Activated T-helper 17 cell treated with anti-CD3 and anti-CD28 coated beads, Interleukin-2, amount 50 U/mL, for 72 hours (primary cell): Measurements from ENCODE around the gene SORD. TPM values are rescaled to one million over a fixed set of nuclear protein-coding genes. Genes with fewer than 3 reads are reported as not detected.

ENCODE experiments used
- ATAC-seq: fragments of 150-1000 bp; cut with Tn5 transposase; replicated peaks from 2 replicates; pipeline ENCODE4 v1.10.0; 2021; ENCODE audit warnings: mild to moderate bottlenecking, moderate library complexity
- H3K27ac Mint-ChIP-seq: one replicate; pipeline ENCODE4 v1.8.0; 2022; ENCODE audit warnings: mixed read lengths
- H3K27me3 Mint-ChIP-seq: one replicate; pipeline ENCODE4 v1.8.0; 2022; ENCODE audit warnings: mixed read lengths
- H3K36me3 Mint-ChIP-seq: one replicate; pipeline ENCODE4 v1.8.0; 2022; ENCODE audit warnings: low read depth, mild to moderate bottlenecking, mixed read lengths
- H3K4me1 Mint-ChIP-seq: one replicate; pipeline ENCODE4 v1.8.0; 2022; ENCODE audit warnings: mixed read lengths
- H3K4me3 Mint-ChIP-seq: one replicate; pipeline ENCODE4 v1.8.0; 2022; ENCODE audit warnings: mild to moderate bottlenecking, mixed read lengths
- H3K9me3 Mint-ChIP-seq: one replicate; pipeline ENCODE4 v1.8.0; 2022; ENCODE audit warnings: mixed read lengths
- total RNA-seq, 2 donors: library from RNA; stranded (reverse); gene quantifications; one replicate each; pipeline ENCODE4 v1.2.3, GENCODE V29; 2022

The SORD gene
- total RNA-seq, 2 donors from 2014 or later: 15.2 to 15.6 TPM

DNA sequence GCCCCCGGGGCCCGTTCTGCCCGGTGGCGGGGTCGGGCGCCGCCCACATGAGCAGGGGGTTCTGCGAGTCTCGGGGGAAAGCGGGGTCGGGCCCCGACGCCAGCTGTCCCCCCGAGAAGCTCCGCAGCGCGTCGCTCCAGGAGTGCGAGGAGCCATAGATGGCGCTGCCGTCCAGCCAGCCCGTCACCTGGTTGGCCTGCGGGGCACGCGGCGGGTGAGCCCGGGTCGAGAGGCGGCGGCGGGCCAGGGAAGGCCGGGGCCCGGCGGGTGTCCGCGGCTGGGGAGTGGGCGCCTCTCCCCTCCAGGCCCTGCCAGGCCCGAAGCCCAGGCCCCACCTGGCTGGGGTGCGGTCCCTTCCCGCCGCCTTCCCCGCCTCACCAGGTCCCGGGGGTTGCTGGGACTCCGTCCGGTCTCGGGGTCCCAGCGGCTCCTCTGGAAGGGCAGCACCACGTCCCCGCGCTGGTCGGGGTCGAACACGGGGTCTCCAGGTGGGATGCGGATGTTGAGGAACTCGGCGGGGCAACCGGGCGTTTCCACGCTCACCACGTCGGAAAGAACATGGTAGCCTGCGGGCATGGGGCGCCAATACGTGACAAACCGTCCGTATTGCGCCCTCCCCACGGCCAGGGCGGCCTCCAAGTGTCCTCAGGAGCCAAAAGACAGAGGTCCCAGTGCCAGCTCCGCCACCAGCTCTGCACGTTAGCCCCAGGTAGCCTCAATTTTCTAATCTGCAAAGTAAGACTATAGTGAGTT lies 88.6 kb downstream of the SORD start:
- ATAC-seq: no peak
- no peaks in the 10 kb centered on the region for H3K36me3 Mint-ChIP-seq
- peaks cover 65% of the 10 kb centered on the region for H3K27me3 Mint-ChIP-seq
- no peaks in the 10 kb centered on the region for H3K4me1 Mint-ChIP-seq
- H3K9me3 Mint-ChIP-seq: no peaks in the 10 kb centered on the region
- H3K4me3 Mint-ChIP-seq: peak overlapping the region; percentile 30
- H3K27ac Mint-ChIP-seq: no peak overlapping the region

GRCh38 chr15:45112143-45112590 lies 89.2 kb downstream of the SORD start:
- Mint-ChIP-seq H3K27me3 (peaks cover 63% of the 10 kb centered on the region), H3K27ac (no peak overlapping the region), H3K4me1 (peaks cover under 1% of the 10 kb centered on the region), H3K9me3 (no peaks in the 10 kb centered on the region), H3K4me3 (peak overlapping the region; percentile 30), H3K36me3 (no peaks in the 10 kb centered on the region)
- ATAC-seq: no peak

GRCh38 chr15:45112591-45113379 lies 89.8 kb downstream of the SORD start:
- no peak for ATAC-seq
- peak overlapping the region; percentile 30 for H3K4me3 Mint-ChIP-seq
- H3K27ac Mint-ChIP-seq: no peak overlapping the region
- H3K9me3 Mint-ChIP-seq: no peaks in the 10 kb centered on the region
- H3K4me1 Mint-ChIP-seq: peaks cover 5% of the 10 kb centered on the region
- H3K36me3 Mint-ChIP-seq: no peaks in the 10 kb centered on the region
- peaks cover 68% of the 10 kb centered on the region for H3K27me3 Mint-ChIP-seq

DNA sequence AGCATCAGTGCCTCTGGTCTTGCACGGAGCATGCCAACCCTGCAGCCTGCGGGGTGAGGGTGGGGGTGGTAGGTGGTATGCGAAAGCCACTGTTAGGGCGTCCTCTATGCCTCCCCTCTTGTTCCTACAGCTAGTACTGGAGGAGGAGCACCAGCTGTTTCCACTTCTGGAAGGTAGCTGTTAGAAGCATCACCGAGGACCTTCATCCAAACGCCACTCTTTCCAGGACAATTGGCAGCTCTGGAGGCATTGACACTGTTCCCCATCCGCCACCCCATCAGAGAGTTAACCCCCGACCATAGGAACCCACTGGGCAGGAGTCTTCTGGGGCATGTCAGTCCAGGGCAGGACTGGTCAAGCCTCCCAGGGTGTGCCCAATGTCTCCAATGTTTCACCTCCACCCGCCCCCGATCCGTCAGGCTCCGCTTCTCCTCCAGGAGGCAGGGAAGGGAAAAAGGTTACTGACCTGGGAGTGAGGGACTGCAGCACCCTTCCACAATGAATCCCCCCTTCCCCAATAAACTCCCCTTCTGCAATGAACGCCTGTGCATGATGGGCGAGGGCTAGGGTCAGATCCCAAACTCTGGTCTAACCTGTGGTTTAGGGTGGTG lies 90.5 kb downstream of the SORD start:
- no peaks in the 10 kb centered on the region for H3K9me3 Mint-ChIP-seq
- H3K27me3 Mint-ChIP-seq: peaks cover 73% of the 10 kb centered on the region
- no peak overlapping the region for H3K27ac Mint-ChIP-seq
- peak overlapping the region; percentile 30 for H3K4me3 Mint-ChIP-seq
- H3K4me1 Mint-ChIP-seq: peaks cover 10% of the 10 kb centered on the region
- H3K36me3 Mint-ChIP-seq: no peaks in the 10 kb centered on the region
- ATAC-seq: no peak

DNA sequence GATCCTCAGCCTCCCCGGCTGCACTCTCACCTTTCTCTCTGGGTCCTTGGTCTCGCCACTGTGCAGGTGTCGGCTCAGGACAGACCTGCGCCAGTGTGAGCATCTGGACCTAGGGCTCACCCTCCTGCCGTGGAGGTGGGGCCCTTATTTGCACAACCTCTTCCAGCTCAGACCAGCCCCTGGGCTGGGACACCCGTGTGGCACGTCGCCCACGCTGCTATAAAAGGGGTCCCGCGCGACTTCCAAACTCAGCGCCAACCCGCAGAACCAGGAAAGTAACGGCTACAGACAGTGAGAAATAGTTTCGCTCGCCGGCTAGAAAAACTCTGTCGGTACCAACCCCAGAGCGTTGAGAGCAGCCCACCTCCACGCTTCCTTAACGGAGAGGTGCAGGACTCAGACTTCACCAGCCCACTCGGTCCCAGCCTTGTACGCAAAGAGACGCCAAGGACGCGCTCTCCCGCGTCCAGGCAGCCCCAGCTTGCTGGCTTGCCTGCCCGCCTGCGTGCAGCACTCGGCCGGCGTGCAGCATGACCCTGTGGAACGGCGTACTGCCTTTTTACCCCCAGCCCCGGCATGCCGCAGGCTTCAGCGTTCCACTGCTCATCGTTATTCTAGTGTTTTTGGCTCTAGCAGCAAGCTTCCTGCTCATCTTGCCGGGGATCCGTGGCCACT lies 91.2 kb downstream of the SORD start, which contains the start of the genes DUOX2 and DUOXA2:
Gene DUOX2, minus strand, starts transcription at position 97 of the 675 bp plus-strand sequence. CDS start 761 bp downstream, outside the sequence.
Gene DUOXA2, plus strand, starts transcription at position 251 of the 675 bp plus-strand sequence. Its CDS starts 280 bp downstream, at position 531.
- Mint-ChIP-seq H3K27ac (no peak within 1 kb of the TSS), H3K36me3 (no peaks in the 10 kb centered on the region), H3K27me3 (peaks cover 69% of the 10 kb centered on the region), H3K4me1 (peaks cover 10% of the 10 kb centered on the region), H3K4me3 (peak within 1 kb of the TSS; percentile 30), H3K9me3 (no peaks in the 10 kb centered on the region)
- ATAC-seq: no peak

DNA sequence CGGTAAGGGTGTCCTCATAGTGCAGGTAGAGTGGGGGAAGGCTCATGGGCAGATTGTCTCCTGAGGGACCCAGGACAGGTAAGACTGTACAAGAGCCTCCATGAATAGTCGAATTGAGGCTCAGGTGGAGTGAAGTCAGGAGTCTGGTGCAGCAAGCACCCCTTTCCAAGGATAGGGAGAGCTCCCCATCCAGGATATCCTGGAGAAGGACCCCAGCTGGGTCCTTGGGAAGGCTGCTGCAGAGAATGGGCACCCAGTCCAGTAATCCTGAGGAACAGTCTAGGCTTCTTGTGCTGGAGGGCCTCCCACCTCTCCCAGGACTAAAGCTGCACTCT lies 91.7 kb downstream of the SORD start:
- Mint-ChIP-seq H3K4me1 (peaks cover 10% of the 10 kb centered on the region), H3K4me3 (no peak overlapping the region), H3K27ac (no peak overlapping the region), H3K36me3 (no peaks in the 10 kb centered on the region), H3K27me3 (peaks cover 69% of the 10 kb centered on the region), H3K9me3 (no peaks in the 10 kb centered on the region)
- no peak for ATAC-seq

DNA sequence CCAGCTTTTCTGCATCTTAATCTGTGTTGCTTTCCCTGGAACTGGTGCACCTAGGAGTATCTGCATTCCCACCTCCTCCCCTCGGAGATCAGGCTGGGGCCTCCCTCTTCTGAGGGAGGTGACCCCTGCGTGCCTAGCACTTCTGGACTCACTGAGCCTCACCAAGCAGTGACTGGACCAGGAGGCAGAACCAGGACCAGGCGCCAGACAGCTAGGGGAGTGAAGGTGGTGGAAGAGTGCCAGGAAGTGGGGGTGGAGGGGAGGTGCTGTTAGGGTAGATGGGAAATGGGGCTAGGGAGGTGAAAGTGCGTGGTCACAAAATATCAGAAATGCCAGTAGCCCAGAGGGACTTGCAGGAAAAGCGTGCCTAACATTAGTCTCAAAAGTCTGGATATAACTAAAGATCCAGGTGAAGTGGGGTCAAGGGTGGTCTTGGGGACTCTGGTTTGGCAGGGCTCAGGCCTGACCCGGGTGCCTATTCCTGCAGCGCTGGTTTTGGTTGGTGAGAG lies 92.4 kb downstream of the SORD start:
- ATAC-seq: no peak
- Mint-ChIP-seq H3K4me3 (no peak overlapping the region), H3K4me1 (peaks cover 10% of the 10 kb centered on the region), H3K27ac (no peak overlapping the region), H3K9me3 (no peaks in the 10 kb centered on the region), H3K27me3 (peaks cover 67% of the 10 kb centered on the region), H3K36me3 (no peaks in the 10 kb centered on the region)

DNA sequence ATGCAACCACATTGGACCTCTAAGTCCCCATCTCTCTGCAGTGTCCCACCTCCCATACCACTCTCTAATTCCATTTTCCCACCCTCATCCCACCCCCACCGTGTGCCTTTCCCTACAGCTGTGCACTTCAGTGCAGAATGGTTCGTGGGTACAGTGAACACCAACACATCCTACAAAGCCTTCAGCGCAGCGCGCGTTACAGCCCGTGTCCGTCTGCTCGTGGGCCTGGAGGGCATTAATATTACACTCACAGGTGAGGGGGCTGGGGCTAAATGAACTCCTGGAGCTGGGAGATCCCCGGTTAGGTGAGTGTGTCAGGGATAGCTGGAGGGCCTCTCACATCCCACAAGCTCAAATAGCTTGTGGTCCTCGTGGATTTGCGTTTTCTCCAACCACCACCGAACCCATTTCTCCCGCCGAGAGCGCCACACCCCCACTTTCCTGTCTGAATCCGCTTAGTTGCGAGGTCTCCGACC lies 93.0 kb downstream of the SORD start:
- Mint-ChIP-seq H3K4me1 (peaks cover 10% of the 10 kb centered on the region), H3K27ac (no peak overlapping the region), H3K9me3 (no peaks in the 10 kb centered on the region), H3K36me3 (no peaks in the 10 kb centered on the region), H3K4me3 (no peak overlapping the region), H3K27me3 (peaks cover 64% of the 10 kb centered on the region)
- ATAC-seq: no peak

DNA sequence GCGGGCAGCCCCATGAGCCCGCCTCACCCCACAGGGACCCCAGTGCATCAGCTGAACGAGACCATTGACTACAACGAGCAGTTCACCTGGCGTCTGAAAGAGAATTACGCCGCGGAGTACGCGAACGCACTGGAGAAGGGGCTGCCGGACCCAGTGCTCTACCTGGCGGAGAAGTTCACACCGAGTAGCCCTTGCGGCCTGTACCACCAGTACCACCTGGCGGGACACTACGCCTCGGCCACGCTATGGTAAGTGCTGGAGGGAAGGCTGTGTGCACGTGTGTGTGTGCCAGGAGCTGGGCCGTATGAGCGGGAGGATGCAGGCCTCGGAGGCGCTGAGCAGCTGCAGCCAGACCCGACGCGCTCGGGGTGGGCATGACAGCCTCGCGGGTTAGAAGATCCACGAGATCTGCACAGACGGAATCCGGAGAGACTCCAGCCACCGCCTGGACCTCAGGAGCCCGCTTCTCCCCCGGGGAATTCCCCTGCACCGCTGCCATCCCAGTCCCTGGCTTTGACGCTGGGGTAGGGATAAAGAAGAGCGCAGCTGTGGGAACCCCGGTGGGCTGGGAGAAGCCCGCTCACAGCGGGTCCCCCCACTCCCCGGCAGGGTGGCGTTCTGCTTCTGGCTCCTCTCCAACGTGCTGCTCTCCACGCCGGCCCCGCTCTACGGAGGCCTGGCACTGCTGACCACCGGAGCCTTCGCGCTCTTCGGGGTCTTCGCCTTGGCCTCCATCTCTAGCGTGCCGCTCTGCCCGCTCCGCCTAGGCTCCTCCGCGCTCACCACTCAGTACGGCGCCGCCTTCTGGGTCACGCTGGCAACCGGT lies 93.7 kb downstream of the SORD start:
- Mint-ChIP-seq H3K36me3 (no peaks in the 10 kb centered on the region), H3K4me1 (peaks cover 10% of the 10 kb centered on the region), H3K27me3 (peaks cover 64% of the 10 kb centered on the region), H3K4me3 (peak overlapping the region; percentile 57), H3K27ac (no peak overlapping the region), H3K9me3 (no peaks in the 10 kb centered on the region)
- no peak for ATAC-seq

DNA sequence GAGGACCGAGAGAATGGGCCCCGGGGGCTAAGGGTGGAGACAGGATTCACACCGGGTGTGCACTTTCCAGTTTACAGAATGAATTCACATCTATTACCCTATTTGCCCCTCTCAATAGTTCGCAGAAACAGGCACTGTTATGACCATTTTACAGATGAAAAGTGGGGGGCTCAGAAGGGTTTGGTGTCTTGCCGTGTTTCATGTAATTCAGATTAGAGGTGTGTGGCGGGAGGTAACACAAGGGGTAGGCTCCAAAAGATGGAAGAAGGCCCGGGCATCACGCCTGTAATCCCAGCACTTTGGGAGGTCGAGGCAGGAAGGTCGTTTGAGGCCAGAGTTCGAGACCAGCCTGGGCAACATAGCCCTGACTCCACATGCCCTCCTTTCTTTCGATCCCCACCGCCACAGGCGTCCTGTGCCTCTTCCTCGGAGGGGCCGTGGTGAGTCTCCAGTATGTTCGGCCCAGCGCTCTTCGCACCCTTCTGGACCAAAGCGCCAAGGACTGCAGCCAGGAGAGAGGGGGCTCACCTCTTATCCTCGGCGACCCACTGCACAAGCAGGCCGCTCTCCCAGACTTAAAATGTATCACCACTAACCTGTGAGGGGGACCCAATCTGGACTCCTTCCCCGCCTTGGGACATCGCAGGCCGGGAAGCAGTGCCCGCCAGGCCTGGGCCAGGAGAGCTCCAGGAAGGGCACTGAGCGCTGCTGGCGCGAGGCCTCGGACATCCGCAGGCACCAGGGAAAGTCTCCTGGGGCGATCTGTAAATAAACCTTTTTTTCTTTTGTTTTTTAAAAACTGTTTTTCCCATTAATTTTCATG lies 94.5 kb downstream of the SORD start:
- peaks cover 10% of the 10 kb centered on the region for H3K4me1 Mint-ChIP-seq
- ATAC-seq: peak; percentile 16
- H3K36me3 Mint-ChIP-seq: no peaks in the 10 kb centered on the region
- H3K27me3 Mint-ChIP-seq: peaks cover 56% of the 10 kb centered on the region
- H3K9me3 Mint-ChIP-seq: no peaks in the 10 kb centered on the region
- no peak overlapping the region for H3K27ac Mint-ChIP-seq
- H3K4me3 Mint-ChIP-seq: peak overlapping the region; percentile 57

DNA sequence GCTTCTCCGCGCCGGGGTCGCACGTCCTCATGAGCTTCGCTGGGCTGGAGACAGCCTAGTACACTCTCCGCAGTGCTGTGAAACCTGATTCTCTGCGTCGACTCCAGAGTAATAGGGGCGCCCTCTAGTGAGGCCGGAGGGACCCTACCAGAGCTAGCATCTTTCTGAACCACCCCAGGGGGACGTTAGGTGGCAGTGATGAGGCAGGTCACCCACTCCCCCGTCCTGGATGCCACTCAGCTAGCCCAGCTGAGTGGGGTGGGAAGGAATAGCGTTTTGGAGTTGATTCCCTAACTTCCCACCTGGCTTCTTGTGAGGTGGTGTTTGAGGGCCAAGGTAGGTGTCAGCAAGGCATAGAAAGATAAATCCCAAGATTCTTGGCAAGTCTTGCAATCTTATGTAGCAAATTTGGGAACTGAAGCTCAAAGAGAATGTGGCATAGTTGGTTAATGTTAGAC lies 95.2 kb downstream of the SORD start:
- Mint-ChIP-seq H3K4me1 (peaks cover 10% of the 10 kb centered on the region), H3K4me3 (peak overlapping the region; percentile 57), H3K36me3 (no peaks in the 10 kb centered on the region), H3K27me3 (peaks cover 53% of the 10 kb centered on the region), H3K27ac (no peak overlapping the region), H3K9me3 (no peaks in the 10 kb centered on the region)
- peak; percentile 98 for ATAC-seq

- H3K27me3 Mint-ChIP-seq: peaks cover 46% of the 10 kb centered on the region
- peaks cover 10% of the 10 kb centered on the region for H3K4me1 Mint-ChIP-seq
- H3K27ac Mint-ChIP-seq: no peak overlapping the region
- H3K9me3 Mint-ChIP-seq: no peaks in the 10 kb centered on the region
- H3K4me3 Mint-ChIP-seq: no peak overlapping the region
- ATAC-seq: no peak
- H3K36me3 Mint-ChIP-seq: no peaks in the 10 kb centered on the region
Measured at GRCh38 chr15:45118996-45119395, 96.0 kb downstream of the SORD start.
